Left renal cortex interstitium (tissue), 4 donors: ENCODE results near the gene KRTAP10-3. TPM values are rescaled to one million over a fixed set of nuclear protein-coding genes. Genes with fewer than 3 reads are reported as not detected.
"Not testable (repeated sequence)": the region's sequence is repeated elsewhere in the genome, so short reads cannot be mapped to it uniquely, and the experiment has no call there.

Experiments
- DNase-seq, 4 donors: peaks; one replicate each; pipeline ENCODE4 v3.0.0-alpha.2; 2013; ENCODE audit warnings: low read depth in 4 of 4, low spot score in 2 of 4, missing footprints in 1 of 4
- polyA plus RNA-seq, 4 donors: library from polyadenylated mRNA; unstranded; fragments of 120-200 nt; gene quantifications; one replicate each; pipeline ENCODE4 v1.2.1, GENCODE V29; 2013; ENCODE audit not compliant: insufficient read length in 4 of 4

The KRTAP10-3 gene
- polyA plus RNA-seq, 4 donors = not detected

DNA sequence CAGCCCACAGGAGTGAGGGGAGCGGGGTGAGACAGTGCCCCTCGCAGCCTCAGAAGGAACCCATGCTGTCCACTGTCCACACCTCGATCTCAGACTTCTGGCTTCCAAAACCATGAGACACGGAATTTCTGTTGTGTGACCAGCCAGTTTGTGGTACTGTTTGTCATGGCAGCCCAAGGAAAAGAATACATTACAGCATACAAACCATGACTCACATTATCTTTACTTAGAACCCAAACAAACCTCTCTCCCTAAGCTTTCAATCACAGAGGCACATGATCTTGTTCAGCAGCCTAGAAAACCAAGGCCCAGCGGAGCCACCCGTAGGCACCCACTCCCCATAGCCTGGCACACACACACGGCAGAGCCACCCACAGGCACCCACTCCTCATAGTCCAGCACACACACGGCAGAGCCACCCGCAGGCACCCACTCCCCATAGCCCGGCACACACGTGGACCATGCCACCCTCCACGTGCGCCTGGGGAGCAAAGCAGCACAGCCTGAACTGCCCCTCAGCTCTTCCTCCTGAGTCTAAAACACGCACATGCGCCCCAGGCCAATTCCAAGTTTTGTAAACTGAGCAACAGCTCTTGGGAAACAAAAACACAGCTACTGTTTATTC lies 14.5 kb upstream of the KRTAP10-3 start:
- DNase-seq = no peak

DNA sequence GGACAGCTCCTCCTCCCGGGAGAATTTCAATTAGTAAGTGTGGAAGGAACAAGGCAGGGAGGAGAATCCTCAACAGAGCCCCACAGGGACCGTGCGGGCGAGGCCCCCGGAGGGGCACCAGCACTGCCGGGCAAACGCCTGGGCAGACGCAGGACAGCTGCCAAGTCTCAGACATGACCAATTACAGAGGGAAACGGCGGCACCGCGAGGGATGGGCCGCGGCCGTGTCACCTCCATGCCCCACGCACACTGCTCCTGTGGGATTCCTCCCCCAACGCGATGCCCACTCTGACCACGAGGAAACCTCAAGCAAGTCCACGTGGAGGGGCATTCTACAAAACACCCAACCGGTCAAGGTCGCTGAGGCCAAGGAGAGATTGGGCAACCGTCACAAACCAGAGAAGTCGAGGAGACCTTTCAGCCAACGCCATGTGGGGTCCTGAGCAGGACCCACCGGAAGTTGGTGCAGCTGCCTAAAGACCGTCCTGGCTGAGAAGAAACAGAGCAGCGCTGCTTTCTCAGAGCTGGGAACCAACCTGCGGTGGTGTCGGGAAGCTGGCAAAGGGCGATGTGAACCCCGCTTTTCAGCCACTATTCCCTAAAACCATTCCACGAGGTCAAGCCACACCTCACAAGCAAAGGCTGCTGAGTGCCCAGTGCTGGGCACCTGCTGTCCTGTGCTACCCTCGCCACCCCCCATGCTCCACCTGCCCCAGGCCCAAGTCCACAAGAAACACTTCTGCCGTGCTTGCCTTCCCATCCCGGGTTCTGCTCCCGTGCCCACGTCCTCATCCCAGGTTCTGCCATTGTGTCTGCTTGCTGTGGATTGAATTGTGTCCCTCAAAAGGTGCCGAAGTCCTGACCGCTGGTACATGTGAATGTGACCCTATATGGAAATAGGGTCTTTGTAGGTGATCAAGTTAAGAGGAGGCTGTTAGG lies 13.5 kb upstream of the KRTAP10-3 start:
- DNase-seq = no peak

DNA sequence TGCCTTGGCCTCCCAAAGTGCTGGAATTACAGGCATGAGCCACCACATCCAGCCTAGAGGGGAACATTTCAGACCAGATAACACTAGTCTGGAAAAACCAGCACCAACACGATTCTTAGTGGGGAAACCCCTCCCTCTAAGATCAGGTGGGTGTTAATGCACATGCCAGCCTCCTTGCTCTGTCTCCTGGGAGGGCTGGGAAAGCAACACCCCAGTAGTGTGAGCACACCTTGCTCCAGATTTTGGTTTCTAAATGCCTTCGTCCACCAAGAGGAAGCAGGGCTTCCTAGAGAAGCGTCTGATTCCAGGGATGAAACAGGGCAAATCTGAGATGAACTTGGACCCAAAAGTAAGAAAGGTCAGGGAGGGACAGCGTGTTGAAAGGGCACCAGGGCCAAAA lies 12.7 kb upstream of the KRTAP10-3 start:
- DNase-seq = no peak

DNA sequence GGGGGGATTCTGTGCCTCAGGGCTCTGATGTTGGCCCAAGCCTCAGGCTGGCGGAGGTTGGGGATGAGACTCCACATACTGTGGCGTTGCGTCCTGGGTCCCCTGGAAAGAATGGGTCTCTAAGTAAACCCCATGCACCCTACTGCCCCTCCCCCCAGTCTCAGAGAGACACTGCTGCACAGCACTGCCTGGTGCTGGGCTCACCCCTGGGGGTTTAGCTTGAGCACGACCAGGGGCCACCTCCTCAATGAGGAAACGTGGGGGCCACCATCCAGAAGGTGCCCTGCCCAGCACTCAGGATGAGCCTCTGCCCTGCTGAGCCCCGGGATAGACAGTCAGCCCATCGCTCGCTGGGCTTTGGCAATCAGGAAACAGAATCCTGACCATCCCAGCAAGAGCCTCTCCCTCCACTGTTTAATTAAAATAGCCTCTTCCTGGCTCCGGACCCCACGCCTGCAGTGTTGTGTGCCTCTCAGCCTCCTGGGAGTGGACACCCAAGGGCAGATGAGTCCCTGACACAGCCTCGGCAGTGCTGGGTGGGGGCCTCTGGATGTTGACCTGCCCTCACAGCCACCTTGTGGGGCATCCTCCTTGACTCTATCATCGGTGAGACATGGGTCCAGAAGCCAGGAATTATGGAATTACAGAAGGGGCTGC lies 11.4 kb upstream of the KRTAP10-3 start:
- no peak for DNase-seq

DNA sequence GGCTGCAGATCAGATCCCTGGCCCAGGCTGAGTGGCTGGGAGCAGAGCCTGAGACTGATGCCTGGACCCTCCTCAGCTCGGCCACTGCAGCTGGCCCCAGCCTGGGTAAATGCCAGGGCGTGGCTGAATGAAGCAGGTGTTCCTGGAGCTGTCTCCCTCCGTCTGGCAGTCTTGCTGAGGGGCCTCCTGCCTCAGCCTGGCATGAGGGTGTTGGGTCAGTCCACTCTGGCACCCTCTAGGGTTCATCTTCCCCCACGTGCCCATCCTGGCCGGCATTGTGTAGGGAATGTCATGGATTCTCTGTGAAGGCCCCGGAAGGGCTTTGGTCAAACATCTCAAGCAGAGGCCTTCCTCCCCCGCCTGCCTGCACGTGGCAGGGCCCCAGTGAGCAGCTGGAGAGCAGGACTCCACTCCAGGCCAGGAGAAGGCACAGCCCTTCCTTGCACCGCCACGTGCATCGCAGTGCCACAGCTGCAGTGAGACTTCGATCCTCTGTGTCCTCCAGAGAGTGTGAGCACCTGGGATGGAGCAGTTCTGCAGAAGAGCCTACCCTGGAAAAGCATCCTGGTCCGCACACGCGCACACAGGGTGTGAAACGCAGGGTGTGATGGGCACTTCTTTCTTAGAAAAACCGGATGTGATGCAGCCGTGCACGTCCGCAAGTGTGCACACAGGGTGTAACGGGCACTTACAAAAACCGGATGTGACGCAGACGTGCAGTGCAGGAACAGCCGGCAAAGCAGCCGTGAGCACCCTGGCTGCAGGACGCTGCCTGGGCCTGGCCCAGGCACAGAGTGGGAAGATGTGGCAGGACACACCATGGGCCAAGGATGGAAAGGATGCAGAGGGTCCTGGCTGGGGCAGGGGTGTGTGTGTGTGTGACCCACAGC lies 10.3 kb upstream of the KRTAP10-3 start:
- no peak for DNase-seq

DNA sequence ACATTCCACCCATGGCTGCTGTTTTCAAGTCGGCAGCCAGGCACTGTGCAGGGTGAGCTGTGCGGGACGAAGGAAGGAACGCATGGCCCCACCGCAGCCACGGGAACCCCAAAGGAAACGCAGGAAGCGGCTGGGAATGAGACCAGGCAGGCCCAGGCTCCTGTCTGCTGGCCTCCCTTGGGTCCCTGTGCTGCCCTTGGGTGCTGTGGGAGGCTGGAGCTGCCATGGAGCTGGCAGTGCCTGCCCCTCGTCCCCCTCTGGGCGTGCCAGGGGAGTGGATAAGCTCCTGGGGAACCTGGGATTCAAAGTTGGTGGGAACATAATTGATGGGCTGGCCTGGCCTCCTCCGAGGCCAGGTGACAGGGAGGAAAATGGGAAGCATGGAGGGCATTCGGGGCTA lies 9.7 kb upstream of the KRTAP10-3 start:
- no peak for DNase-seq

DNA sequence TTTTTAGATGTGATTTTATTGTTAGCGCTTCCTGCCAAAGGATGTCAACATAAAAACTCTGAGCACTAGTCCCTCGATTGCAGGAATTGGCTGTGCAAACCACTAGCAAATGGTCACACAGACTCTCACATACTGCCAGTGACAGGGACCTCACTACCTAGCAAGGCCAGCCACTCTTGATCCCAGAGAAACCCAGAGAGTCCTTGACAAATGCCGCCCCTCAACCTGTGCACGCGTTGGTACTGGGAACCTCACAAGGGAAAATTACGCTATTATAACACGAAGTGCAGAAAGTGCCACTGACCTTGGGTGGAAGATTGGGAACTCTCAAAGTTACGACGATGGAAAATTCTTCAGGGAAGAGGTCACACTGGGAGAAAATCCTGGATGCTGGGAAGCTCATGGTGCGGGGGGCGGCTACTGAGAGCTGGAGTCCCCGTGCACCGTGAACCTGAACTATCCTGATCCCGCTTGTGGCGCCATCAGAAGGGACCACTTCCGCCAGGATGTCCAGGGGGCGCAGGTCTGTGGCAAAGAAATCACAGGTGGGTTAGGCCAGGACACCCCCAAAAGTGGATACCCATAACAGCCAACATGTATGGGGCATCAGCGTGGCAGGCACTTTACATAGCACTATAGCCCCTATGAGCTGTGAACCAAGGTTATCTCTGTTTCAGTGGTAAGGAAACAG lies 9.0 kb upstream of the KRTAP10-3 start:
- DNase-seq = no peak

DNA sequence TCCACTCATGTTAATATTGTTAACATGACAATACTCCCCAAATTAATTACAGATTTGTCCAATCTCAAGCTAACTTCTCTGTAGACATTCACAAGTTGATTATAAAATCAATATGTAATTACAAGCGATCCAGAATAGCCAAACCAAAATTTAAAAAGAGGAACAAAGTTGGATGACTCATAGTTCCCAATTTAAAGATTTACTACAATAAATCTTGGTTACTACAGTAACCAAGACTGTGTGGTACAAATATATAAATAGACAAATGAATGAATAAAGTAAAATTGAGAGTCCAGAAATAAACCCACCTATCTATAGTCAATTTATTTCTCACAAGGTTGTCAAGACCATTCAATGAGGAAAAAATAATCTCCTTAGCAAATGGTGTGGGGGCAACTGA lies 7.8 kb upstream of the KRTAP10-3 start:
- DNase-seq = no peak

DNA sequence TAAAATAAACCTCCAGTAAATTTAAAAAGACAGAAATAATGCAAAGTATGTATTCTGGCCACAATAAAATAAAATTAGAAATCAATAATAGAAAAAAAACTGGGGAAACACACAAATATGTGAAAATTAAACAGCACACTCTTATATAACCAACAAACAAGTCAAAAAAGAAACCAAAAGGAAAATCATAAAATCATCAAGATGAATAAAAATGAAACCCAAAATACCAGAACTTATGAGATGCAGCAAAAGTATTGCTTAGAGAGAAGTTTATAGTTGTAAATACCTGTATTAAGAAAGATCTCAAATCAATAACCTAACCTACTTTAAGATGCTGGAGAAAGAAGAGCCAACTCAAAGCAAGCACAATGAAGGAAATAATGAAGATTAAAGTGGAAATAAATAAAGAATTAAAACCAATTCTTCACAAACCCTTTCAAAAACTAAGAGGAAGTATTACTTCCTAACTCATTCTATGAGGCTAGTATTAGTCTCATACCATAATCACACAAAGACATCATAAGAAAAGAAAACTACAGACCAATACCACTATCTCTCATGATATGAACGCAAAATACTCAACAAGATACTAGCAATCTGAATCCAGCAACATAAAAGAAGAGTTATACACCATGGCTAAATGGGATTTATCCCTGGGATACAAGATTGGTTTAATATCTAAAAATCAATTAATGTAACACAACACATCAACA lies 6.4 kb upstream of the KRTAP10-3 start:
- DNase-seq = no peak

DNA sequence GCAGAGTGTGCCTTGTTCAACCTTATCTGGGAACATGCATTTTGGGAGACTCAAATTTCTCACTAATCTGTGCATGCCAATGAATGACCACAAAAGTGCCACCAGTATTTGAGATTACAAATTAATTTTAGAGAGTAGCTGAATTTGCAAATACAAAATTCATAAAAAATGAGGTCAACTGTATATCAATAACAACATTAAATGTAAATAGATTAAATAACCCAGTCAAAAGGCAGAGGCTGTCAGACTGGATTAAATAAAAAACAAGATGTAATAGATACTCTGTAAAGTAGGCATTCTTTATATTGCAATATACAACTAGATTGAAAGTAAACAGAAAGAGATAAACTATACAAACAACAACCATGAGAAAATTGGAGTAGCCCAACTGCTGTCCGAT lies 5.5 kb upstream of the KRTAP10-3 start:
- no peak for DNase-seq

DNA sequence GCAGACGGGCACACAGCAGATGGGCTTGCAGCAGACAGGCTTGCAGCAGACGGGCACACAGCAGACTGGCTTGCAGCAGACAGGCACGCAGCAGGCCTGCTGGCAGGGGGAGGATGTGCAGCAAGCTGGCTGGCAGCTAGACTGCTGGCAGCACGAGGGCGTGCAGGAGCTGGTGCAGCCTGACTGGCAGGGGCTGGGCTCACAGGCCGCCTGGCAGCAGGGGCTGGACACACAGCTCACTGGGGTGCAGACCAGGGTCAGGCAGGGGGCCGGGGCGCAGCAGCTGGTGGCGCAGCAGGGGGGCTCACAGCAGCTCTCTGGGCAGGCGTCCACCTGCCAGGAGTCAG lies 293 bp downstream of the KRTAP10-3 start:
- not testable (repeated sequence) for DNase-seq

DNA sequence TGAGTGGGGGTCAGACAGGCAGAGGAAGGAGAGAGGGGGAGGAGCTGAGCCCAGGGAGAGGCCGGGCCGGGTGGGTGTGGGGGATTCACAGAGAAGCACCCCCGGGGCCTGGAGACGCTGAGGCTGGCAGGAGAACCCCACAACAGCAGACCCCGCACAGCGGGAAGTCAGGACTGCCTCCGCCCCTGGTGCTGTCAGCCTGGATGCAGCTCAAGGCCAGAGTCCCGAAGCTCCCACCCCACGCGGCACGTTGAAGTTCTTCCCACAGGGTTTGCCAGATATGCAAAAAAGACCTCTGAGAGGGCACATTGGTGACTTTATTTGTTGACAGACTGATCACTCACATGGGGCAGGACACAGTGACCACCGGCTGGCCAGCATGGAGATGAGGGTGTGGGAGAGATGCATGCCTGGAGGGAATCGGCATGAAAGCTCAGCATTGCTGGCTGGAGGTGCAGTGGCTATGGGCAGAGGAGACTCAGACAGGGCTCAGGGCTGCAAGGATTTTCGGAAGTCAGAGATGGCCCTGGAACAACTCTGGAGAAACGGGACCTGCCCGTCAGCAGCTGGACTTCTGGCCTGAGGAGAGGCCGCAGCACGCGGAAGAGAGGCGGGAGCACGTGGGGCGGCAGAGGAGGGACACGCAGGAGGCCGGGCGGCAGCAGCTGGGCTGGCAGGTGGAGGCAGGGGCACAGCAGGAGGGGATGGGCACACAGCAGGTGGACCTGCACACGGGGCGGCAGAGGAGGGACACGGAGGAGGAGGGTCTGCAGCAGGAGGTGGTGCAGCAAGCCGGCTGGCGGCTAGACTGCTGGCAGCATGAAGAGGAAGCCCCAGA lies 885 bp downstream of the KRTAP10-3 start:
- no peak for DNase-seq

DNA sequence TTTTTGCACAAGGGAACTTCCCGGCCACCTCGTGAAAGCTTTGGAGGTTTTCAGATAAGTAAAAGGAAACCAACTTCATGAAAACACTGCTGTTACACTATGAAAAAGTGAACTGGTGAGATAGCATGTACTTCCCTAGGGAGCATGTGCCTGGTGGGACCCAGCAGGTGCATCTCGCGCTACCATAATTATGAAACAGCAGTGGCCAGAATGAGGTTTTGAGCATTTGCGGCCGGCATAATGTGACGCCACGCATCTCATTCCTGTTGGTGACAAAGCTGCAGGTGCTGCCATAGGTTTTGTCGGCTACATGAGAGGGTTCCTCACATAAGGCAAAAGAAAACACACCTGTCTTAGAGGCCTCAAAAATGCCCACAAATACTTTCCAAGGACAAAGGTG lies 1.7 kb downstream of the KRTAP10-3 start:
- DNase-seq = no peak

DNA sequence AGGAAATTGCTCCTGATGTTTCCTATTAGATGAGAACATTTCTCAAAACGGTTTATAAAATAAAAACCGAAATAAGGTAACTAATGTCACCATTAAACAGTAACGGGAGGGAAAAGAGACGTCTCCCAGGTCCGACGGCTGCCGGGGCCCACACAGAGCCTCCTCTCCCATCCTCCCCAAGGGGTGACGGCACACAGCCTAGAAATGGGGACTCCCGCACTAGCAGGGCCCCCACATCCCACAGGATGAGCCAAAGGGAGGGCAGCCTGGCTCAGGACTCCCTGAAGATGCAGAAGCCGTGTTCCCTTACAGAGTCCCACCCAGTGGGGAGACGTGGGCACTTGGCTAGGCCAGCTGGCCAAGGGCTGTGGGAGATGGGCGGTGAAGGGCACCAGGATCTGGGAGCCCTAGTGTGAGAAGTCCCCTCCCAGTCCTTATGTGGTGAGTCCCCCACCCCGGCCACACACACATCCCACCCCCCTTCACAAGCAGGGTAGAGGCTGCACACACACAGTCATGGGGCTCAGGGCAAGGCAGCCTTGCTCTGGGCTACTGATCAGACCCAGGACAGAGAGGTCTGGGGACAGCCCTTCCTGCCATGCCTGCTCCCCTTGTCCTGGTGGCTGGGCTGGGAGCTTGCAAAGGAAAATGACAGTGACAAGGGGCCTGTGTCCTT lies 3.3 kb downstream of the KRTAP10-3 start:
- no peak for DNase-seq

DNA sequence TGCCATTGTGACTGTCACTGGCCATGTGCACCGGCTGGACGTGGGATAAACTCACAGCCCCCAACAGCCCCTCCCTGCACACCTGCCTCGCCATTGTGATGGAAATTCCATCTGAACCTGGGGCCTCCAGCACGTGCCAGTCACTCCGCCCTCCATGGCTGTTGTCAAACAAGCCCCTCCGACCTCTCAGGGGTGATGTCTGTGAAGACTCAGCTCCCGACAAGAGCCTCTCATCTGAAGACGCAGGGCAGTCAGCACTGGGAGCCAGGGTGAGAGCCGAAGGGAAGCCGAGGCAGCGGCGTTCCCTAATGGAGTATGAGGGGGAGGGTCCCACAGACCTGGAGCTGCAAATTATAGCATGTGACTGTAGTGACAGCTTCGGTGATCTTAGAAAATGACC lies 5.9 kb downstream of the KRTAP10-3 start:
- DNase-seq = no peak

DNA sequence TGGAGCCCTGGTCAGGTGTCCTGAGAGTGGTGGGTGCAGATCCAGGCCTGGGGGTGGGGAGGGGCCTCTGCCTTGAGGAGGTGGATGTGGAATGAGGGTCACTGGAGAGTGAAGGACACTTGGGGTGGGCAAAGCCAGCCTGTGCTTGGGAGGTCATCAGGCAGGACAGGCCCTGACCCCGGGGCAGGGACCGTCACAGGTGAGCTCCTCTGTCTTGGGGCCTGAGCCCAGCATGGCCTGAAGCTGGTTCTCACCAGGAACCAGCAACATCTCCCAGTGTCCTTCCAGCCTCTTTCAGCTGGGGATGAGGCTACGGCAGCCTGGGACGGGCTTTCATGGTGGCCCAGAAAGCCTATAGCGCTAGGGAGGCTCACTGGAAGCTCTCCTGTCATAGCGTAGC lies 6.5 kb downstream of the KRTAP10-3 start:
- no peak for DNase-seq

DNA sequence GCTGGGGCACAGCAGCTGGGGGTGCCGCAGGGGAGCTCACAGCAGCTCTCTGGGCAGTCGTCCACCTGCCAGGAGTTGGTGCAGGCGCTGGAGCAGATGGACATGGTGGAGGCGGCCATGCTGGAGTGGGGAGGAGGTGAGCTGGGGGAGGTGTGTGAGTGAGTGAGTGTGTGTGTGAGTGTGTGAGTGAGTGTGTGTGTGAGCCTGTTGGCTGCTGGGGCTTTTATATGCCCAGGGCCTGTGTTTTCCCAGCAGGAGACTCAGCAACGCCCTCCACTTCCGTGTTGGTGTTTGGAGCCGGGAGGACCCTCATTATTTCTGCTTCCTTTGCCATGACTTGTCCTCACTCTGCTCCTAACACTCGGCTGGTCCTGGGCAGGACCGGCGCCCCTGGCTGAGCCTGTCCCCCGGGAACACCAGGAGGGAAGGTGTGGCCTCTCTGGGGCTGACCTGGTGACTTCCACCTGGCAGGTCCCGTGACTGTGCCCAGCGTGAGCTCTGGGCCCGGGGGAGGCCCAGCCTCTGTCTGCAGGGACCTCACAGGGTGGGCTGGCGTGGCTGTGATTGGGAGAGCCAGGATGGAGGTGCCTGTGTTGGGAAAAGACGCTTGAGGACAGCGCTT lies 7.1 kb downstream of the KRTAP10-3 start, which contains the start of gene KRTAP10-2:
TSS of gene KRTAP10-2 (minus strand) at position 166 of the 622 bp plus-strand sequence. CDS start at position 119, 47 bp downstream.
- DNase-seq = no peak
